Esophagus squamous epithelium (tissue), 5 donors: Measurements from ENCODE around the gene WEE1. TPM values are rescaled to one million over a fixed set of nuclear protein-coding genes. Genes with fewer than 3 reads are reported as not detected.

Experiments
- DNase-seq: peaks from one replicate; lab custom pipeline; 2025; lab: John Stamatoyannopoulos, UW
- H3K27ac ChIP-seq, 4 donors: fragments of 200-600 bp; sonication (generic); one replicate each; pipeline ENCODE4 v1.5.1; 2016 to 2019; ENCODE audit warnings: mild to moderate bottlenecking in 1 of 4
- H3K27me3 ChIP-seq, 4 donors: fragments of 200-600 bp; sonication (generic); 1 replicate in 3 of 4; 2 replicates in 1 of 4; pipeline versions ENCODE4 v1.5.1 to v1.6.0; 2017 to 2021; ENCODE audit warnings: antibody characterized with exemption in 1 of 4
- H3K36me3 ChIP-seq, 3 donors: fragments of 200-600 bp; sonication (generic); one replicate each; pipeline ENCODE4 v1.5.1; 2016 to 2019
- H3K4me1 ChIP-seq, 3 donors: fragments of 200-600 bp; sonication (generic); one replicate each; pipeline ENCODE4 v1.5.1; 2017 to 2019
- H3K4me3 ChIP-seq, 4 donors: fragments of 200-600 bp; sonication (generic); 1 replicate in 3 of 4; 2 replicates in 1 of 4; pipeline ENCODE4 v1.5.1; 2016 to 2019; ENCODE audit warnings: mild to moderate bottlenecking in 2 of 4, moderate library complexity in 1 of 4
- H3K9me3 ChIP-seq, 3 donors: fragments of 200-600 bp; sonication (generic); one replicate each; pipeline ENCODE4 v1.5.1; 2016 to 2019
- POLR2A ChIP-seq, 4 donors: fragments of 450-650 bp; IDR thresholded peaks; one replicate each; pipeline ENCODE4 v1.6.1; 2017; ENCODE audit warnings: antibody characterized with exemption in 4 of 4, mild to moderate bottlenecking in 4 of 4, moderate library complexity in 3 of 4
- WGBS, 2 donors: methylation state at CpG; one replicate each; pipeline ENCODE4 v1.1.5; 2018; 5-methylcytosine and 5-hydroxymethylcytosine counted together
- intact Hi-C: fragments of 100-400 bp; cut with DNase I; formaldehyde crosslinking; loops from one replicate; pipeline ENCODE4 v1.15.0; 2022
- total RNA-seq, 4 donors: library from RNA; depleted of rRNA; stranded (reverse); fragments of >200 nt; gene quantifications; one replicate each; pipeline ENCODE4 v1.1.0, GENCODE V29; 2016
- TF ChIP-seq, protein P1 (sequence below), 6 experiments: fragments of 450-650 bp in 4 of 6; fragments of 200-600 bp in 2 of 6; sonication (generic) in 2 of 6; IDR thresholded peaks; one replicate each; pipeline ENCODE4 v1.5.1; 2016 to 2019; ENCODE audit warnings: antibody characterized with exemption in 6 of 6, mild to moderate bottlenecking in 4 of 6, moderate library complexity in 4 of 6
- donor health status: DM: yes; HTN: yes; CAD: no.

WEE1 gene
- total RNA-seq, 4 donors from 2014 or later, result 20.1 to 38.7 (median 36.5) TPM

DNA sequence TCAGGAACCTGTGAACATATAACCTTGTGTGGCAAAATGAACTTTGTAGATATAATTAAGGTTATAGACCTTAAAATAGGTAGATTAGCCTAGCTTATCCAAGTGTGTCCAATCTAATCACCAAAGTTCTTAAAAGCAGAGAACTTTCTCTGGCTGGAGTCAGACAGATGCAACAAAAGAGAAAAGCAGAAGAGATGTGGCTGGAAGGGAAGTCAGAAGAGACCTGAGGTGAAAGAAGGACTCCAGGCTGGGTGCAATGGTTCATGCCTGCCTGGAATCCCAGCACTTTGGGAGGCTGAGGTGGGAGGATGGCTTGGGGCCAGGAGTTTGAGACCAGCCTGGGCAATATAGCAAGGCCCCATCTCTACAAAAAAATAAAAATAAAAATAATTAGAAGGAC is 51.0 kb downstream of the WEE1 start:
- Histone ChIP-seq H3K27ac (no peak overlapping the region), H3K36me3 (no peaks in the 10 kb centered on the region), H3K4me1 (peaks cover 0 to 8% (median 0%) of the 10 kb centered on the region in 3 donors), H3K9me3 (no peaks in the 10 kb centered on the region), H3K4me3 (no peak overlapping the region), H3K27me3 (no peaks in the 10 kb centered on the region)
- TF ChIP-seq POLR2A (IDR thresholded peaks at IDR 0.05), result no peak
- TF ChIP-seq, protein P1, sequence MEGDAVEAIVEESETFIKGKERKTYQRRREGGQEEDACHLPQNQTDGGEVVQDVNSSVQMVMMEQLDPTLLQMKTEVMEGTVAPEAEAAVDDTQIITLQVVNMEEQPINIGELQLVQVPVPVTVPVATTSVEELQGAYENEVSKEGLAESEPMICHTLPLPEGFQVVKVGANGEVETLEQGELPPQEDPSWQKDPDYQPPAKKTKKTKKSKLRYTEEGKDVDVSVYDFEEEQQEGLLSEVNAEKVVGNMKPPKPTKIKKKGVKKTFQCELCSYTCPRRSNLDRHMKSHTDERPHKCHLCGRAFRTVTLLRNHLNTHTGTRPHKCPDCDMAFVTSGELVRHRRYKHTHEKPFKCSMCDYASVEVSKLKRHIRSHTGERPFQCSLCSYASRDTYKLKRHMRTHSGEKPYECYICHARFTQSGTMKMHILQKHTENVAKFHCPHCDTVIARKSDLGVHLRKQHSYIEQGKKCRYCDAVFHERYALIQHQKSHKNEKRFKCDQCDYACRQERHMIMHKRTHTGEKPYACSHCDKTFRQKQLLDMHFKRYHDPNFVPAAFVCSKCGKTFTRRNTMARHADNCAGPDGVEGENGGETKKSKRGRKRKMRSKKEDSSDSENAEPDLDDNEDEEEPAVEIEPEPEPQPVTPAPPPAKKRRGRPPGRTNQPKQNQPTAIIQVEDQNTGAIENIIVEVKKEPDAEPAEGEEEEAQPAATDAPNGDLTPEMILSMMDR (IDR thresholded peaks at IDR 0.05), result no peak
- no peak for DNase-seq
- intact Hi-C loops, result no loop called here

DNA sequence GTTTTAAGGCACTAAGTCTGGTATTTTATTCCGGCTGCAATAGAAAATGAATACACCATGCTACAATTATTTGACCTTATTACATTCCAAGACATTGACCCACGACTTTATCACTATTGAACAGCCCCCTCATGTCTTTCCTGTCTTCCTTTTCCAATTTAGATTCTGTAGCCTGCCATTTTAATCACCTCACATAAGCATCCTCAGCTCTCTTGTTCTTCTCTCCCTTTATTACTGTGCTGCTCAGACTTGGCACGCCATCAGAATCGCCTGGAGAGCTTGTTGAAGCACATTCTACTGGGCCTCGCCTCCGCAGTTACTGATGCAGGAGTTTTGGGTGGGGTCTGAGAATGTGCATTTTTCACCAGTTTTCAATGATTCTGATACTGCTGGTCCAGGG is 51.7 kb downstream of the WEE1 start:
- Histone ChIP-seq H3K27ac (no peak overlapping the region), H3K4me1 (peaks cover 0 to 8% (median 0%) of the 10 kb centered on the region in 3 donors), H3K36me3 (no peaks in the 10 kb centered on the region), H3K9me3 (no peaks in the 10 kb centered on the region), H3K4me3 (no peak overlapping the region), H3K27me3 (no peaks in the 10 kb centered on the region)
- TF ChIP-seq, protein P1 (IDR thresholded peaks at IDR 0.05), result no peak
- TF ChIP-seq POLR2A (IDR thresholded peaks at IDR 0.05), result no peak
- intact Hi-C loops, result no loop called here
- DNase-seq, result no peak
- 48 to 50% methylated on average over 6 of the region's 6 CpGs for WGBS, 2 donors

DNA sequence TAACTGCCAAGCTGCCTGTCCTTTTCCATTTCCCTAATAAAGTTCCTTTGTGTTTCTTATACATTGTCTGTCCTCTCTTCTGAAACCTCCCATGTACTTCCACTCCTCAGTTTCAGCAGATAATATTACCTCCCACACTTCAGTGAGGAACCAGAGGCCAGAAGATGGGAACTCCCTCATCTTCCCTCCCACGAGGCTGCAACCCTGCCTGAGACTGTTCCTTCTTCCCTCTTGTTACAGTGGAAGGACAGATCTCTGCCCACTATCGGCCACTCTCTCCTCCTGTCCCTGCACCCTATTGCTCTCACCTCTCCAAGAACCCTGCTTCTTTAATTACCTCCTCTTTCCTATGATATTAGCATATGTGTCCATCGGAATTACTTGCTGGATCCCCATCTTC is 52.3 kb downstream of the WEE1 start:
- Histone ChIP-seq H3K9me3 (no peaks in the 10 kb centered on the region), H3K36me3 (no peaks in the 10 kb centered on the region), H3K27me3 (no peaks in the 10 kb centered on the region), H3K4me1 (peaks cover 0 to 8% (median 0%) of the 10 kb centered on the region in 3 donors), H3K27ac (peak overlapping the region in 1 of 4 donors; percentile 46), H3K4me3 (no peak overlapping the region)
- 58 to 65% methylated on average over 3 of the region's 3 CpGs for WGBS, 2 donors
- no peak for DNase-seq
- TF ChIP-seq POLR2A (IDR thresholded peaks at IDR 0.05), result no peak
- TF ChIP-seq, protein P1 (IDR thresholded peaks at IDR 0.05), result no peak
- intact Hi-C loops, result no loop called here

DNA sequence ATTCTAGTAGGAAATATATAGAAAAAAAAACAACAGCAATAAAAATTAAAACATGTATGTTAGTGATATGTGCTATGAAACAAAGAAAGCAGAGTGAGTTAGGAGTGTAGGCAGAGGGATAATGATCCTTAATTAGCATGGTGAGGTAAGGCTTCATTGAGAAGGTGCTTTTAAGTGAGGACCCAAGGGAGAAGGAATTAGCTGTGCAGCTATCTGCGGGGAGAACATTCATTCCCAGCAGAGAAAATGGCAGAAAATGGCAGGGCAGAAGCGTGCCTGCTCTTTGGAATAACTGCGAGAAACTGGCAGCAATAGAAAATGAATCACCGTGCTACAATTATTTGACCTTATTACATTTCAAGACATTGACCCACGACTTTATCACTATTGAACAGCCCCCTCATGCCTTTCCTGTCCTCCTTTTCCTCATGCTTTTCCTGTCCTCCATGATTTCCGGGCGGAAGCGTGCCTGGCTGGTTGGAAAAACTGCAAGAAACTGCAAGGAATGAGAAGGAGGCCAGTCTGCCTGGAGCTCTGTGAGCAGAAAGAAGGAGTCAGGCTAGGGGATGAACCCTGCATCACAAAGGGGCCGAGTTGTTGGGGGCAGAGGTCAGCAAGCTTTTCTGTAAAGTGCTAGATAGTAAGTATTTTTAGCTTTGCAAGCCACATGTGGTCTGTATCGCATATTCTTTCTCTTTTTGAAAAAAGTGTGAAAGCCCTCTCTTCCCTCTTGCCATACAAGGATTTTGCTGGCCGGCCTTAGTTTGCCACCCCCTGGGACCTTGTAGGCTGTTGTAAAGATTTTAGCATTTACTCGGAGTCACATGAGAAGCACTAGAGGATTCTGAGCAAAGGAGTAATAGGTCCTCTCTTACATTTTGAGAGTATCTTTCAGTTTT is 53.3 kb downstream of the WEE1 start:
- no peaks in the 10 kb centered on the region for H3K36me3 ChIP-seq
- intact Hi-C loops, result no loop called here
- DNase-seq, result no peak
- peak overlapping the region in 3 of 4 donors; percentile 29 to 39 (median 34) for H3K27ac ChIP-seq
- 70 to 78% methylated on average over 10 to 12 of the region's 12 CpGs for WGBS, 2 donors
- no peak for TF ChIP-seq POLR2A (IDR thresholded peaks at IDR 0.05)
- TF ChIP-seq, protein P1 (IDR thresholded peaks at IDR 0.05), result no peak
- H3K4me1 ChIP-seq, result peaks cover 0 to 8% (median 0%) of the 10 kb centered on the region in 3 donors
- H3K27me3 ChIP-seq, result no peaks in the 10 kb centered on the region
- H3K9me3 ChIP-seq, result no peaks in the 10 kb centered on the region
- no peak overlapping the region for H3K4me3 ChIP-seq

DNA sequence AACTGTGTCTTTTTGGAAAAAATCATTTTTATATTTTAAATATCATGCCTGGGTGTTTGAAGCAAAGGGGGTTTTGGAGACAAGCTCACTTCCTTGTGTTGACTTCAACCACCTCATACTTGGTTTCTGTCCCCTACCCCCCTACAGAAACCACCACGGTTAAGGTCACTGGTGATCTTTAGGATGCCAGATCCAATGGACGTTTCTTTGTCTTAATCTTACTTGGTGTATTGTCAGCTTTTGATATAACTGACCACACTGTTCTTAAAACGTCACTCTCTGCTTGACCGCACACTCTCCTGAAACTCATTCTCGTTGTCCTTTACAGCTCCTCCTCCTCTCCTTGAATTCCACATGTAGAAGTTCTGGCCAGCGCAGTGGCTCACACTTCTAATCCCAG is 55.6 kb downstream of the WEE1 start:
- no peaks in the 10 kb centered on the region for H3K9me3 ChIP-seq
- H3K36me3 ChIP-seq, result no peaks in the 10 kb centered on the region
- H3K4me1 ChIP-seq, result peaks cover 0 to 8% (median 0%) of the 10 kb centered on the region in 3 donors
- 86 to 87% methylated on average over 6 of the region's 6 CpGs for WGBS, 2 donors
- H3K4me3 ChIP-seq, result no peak overlapping the region
- no peak for DNase-seq
- H3K27ac ChIP-seq, result no peak overlapping the region
- H3K27me3 ChIP-seq, result no peaks in the 10 kb centered on the region
- TF ChIP-seq POLR2A (IDR thresholded peaks at IDR 0.05), result no peak
- TF ChIP-seq, protein P1 (IDR thresholded peaks at IDR 0.05), result no peak
- intact Hi-C loops, result no loop called here
